ENCODE results near the gene DNAJC2. TPM values are rescaled to one million over a fixed set of nuclear protein-coding genes. Genes with fewer than 3 reads are reported as not detected.

DNAJC2 gene
- total RNA-seq, 4 donors from 2014 or later = 10.2 to 45.0 (median 17.8) TPM

DNA sequence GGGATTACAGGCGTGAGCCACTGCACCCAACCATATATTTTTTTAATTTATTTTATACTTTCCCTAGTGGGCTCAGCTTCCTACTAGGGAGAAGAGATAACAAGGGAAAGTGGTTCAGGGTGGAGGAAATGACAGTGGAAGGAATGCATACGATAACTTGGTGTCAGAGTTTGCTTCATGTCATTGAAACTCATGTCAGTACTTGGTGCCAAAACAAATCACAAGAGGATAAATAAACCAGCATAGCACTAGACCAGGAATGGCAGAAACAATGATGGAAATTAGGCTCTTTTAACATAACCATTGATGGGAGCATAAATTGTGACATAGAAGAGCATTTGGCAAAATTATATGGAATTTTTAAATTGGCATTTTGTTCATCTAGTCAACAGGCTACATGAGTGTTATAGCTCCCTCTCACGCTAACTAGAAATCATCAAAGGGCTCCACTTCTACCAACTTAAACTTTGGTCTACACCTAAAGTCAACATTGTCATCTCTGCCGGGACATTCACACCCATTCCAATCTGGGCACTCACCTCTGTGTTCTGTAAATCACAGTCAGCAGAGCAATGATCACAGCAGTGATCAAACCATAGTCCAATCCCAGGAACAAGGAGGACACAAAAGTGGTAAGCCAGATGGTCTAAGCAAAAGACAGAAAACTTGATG lies 44.0 kb upstream of the DNAJC2 start:
- H3K4me3 ChIP-seq = no peak overlapping the region
- H3K9me3 ChIP-seq = no peaks in the 10 kb centered on the region
- 84% methylated on average over 4 of the region's 4 CpGs for WGBS
- TF ChIP-seq EP300 (IDR thresholded peaks at IDR 0.05) (no peak), POLR2AphosphoS5 (IDR thresholded peaks at IDR 0.05) (no peak), POLR2A (IDR thresholded peaks at IDR 0.05) (no peak)
- TF ChIP-seq, protein P1, sequence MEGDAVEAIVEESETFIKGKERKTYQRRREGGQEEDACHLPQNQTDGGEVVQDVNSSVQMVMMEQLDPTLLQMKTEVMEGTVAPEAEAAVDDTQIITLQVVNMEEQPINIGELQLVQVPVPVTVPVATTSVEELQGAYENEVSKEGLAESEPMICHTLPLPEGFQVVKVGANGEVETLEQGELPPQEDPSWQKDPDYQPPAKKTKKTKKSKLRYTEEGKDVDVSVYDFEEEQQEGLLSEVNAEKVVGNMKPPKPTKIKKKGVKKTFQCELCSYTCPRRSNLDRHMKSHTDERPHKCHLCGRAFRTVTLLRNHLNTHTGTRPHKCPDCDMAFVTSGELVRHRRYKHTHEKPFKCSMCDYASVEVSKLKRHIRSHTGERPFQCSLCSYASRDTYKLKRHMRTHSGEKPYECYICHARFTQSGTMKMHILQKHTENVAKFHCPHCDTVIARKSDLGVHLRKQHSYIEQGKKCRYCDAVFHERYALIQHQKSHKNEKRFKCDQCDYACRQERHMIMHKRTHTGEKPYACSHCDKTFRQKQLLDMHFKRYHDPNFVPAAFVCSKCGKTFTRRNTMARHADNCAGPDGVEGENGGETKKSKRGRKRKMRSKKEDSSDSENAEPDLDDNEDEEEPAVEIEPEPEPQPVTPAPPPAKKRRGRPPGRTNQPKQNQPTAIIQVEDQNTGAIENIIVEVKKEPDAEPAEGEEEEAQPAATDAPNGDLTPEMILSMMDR (IDR thresholded peaks at IDR 0.05) = no peak
- H3K27ac ChIP-seq = no peak overlapping the region
- no peak for DNase-seq (ENCODE audit: low spot score in 2 of 2)
- no peaks in the 10 kb centered on the region for H3K36me3 ChIP-seq
- H3K4me1 ChIP-seq = no peaks in the 10 kb centered on the region
- H3K27me3 ChIP-seq = no peaks in the 10 kb centered on the region

DNA sequence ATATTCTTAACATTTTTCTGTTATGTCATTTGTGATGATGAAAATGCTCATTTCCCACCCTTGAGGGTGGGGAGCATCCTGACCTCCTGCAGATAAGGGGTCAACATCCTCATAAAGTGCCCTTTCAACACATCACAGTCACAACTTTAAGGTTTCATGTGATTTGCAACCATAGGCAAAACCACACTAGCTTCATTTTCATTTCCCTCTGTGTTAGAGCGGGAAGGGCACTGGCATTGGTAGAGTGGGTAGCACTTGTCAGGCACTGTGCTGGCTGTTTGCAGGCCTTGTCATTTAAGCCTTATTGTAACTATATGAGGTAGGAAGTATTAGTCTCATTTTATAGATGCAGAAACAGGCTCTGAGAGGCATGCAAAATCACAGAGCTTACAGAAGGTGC lies 42.7 kb upstream of the DNAJC2 start:
- no peak for DNase-seq (ENCODE audit: low spot score in 2 of 2)
- Histone ChIP-seq H3K9me3 (no peaks in the 10 kb centered on the region), H3K36me3 (no peaks in the 10 kb centered on the region), H3K27ac (no peak overlapping the region), H3K4me3 (no peak overlapping the region), H3K27me3 (no peaks in the 10 kb centered on the region), H3K4me1 (no peaks in the 10 kb centered on the region)
- 100% methylated on average over 1 of the region's 1 CpG for WGBS
- TF ChIP-seq, protein P1 (IDR thresholded peaks at IDR 0.05) = no peak
- TF ChIP-seq POLR2A (IDR thresholded peaks at IDR 0.05) (no peak), EP300 (IDR thresholded peaks at IDR 0.05) (no peak), POLR2AphosphoS5 (IDR thresholded peaks at IDR 0.05) (no peak)

DNA sequence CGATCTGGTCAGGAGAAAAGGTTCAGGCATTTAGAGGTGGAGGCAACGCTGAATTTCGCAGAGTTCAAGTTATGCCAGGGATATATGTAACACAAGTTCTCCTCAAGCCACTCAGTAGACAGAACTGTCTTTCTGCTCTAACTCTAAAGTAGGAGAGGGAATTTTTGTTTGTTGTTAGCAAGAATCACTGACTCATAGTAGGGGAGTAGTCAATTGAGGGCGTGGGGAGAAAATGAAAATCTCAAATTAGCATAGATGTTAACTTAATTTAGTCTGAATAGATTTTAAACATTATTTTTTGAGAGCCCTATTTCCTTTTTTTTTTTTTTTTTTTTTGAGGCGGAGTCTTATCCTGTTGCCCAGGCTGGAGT lies 37.5 kb upstream of the DNAJC2 start:
- Histone ChIP-seq H3K9me3 (no peaks in the 10 kb centered on the region), H3K27me3 (peaks cover 5% of the 10 kb centered on the region), H3K4me1 (no peaks in the 10 kb centered on the region), H3K36me3 (no peaks in the 10 kb centered on the region), H3K27ac (no peak overlapping the region), H3K4me3 (no peak overlapping the region)
- no peak for TF ChIP-seq POLR2A (IDR thresholded peaks at IDR 0.05)
- no peak for TF ChIP-seq POLR2AphosphoS5 (IDR thresholded peaks at IDR 0.05)
- no peak for TF ChIP-seq EP300 (IDR thresholded peaks at IDR 0.05)
- TF ChIP-seq, protein P1 (IDR thresholded peaks at IDR 0.05) = no peak
- DNase-seq (ENCODE audit: low spot score in 2 of 2) = no peak
- WGBS = 82% methylated on average over 5 of the region's 5 CpGs

DNA sequence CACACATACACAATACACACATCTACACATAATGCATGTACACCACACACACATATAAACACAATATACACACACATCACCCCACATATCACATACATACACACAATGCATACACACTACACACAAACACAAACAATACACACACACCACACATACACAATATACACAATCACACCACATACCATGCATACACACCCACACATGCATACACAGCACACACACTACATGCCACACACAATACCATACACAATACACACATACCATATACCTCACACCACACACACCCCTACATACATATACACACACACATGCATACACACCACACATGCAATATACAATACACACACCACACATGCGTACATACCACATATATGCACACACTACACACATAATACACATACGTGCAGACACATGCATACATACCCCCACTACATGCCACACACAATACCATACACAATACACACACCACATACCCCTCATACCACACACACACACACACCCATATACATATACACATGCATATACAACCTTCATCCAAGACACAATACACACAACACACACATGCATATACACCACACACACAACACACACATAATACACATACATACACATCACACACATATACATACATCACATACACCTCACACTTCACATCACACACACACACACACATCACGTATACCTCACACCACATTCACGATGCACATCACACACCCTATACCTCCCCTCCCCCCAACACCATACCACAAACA lies 36.9 kb upstream of the DNAJC2 start:
- 91% methylated on average over 4 of the region's 4 CpGs for WGBS
- no peak overlapping the region for H3K4me3 ChIP-seq
- no peaks in the 10 kb centered on the region for H3K9me3 ChIP-seq
- H3K36me3 ChIP-seq = no peaks in the 10 kb centered on the region
- DNase-seq (ENCODE audit: low spot score in 2 of 2) = no peak
- no peaks in the 10 kb centered on the region for H3K4me1 ChIP-seq
- no peak for TF ChIP-seq POLR2A (IDR thresholded peaks at IDR 0.05)
- TF ChIP-seq EP300 (IDR thresholded peaks at IDR 0.05) = no peak
- TF ChIP-seq, protein P1 (IDR thresholded peaks at IDR 0.05) = no peak
- TF ChIP-seq POLR2AphosphoS5 (IDR thresholded peaks at IDR 0.05) = no peak
- peaks cover 5% of the 10 kb centered on the region for H3K27me3 ChIP-seq
- no peak overlapping the region for H3K27ac ChIP-seq

DNA sequence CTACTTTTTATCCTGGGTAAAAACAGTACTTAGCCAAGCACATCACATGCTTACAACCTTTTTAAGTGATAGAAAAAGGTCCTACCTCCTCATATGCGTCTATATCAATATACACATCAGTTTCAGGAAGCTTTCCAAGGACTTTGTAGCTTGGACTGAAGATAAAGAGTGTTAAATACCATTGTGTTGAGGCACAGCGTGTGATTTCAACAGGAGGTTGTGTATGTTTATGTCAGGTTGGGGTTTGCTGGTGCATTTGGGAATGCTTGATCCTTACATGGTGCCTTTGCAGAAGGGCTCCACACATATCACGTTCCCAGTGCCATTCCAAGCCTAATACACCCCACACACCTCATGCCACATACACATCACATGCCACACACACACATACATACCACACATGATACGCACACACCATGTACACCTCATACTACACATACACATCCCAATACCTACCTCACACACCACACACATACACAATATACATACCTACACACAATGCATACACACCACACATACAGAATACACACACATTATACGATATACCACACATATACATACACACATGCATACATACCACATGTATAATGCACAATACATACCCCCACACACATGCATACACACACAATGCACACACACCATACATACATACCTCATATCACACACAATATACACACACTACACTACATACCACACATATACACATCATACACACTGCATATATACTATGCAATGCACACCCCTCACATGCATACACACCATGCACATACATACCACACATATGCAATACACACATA lies 36.0 kb upstream of the DNAJC2 start:
- WGBS = 84% methylated on average over 5 of the region's 5 CpGs
- Histone ChIP-seq H3K4me1 (no peaks in the 10 kb centered on the region), H3K36me3 (no peaks in the 10 kb centered on the region), H3K9me3 (no peaks in the 10 kb centered on the region), H3K4me3 (no peak overlapping the region), H3K27ac (no peak overlapping the region), H3K27me3 (peaks cover 5% of the 10 kb centered on the region)
- no peak for DNase-seq (ENCODE audit: low spot score in 2 of 2)
- TF ChIP-seq POLR2AphosphoS5 (IDR thresholded peaks at IDR 0.05) (no peak), EP300 (IDR thresholded peaks at IDR 0.05) (no peak), POLR2A (IDR thresholded peaks at IDR 0.05) (no peak)
- TF ChIP-seq, protein P1 (IDR thresholded peaks at IDR 0.05) = no peak

Data from suprapubic skin (tissue), 4 donors.